Uterus (tissue), 4 donors: ENCODE data around the gene ABCC4. TPM values are rescaled to one million over a fixed set of nuclear protein-coding genes. Genes with fewer than 3 reads are reported as not detected.

Experiments
- DNase-seq, 2 donors: peaks; one replicate each; pipeline ENCODE4 v3.0.0-alpha.2; 2019 to 2020
- H3K27ac ChIP-seq, 2 donors: fragments of 200-600 bp; sonication (generic); 1 replicate in 1 of 2; 2 replicates in 1 of 2; pipeline ENCODE4 v1.5.1; 2016 to 2018
- H3K27me3 ChIP-seq, 2 donors: fragments of 200-600 bp; sonication (generic); one replicate each; pipeline ENCODE4 v1.5.1; 2018 to 2019; ENCODE audit warnings: control low read depth in 1 of 2
- H3K36me3 ChIP-seq, 2 donors: fragments of 200-600 bp; sonication (generic); one replicate each; pipeline ENCODE4 v1.5.1; 2019; ENCODE audit warnings: control low read depth in 1 of 2
- H3K4me1 ChIP-seq, 2 donors: fragments of 200-600 bp; sonication (generic); one replicate each; pipeline ENCODE4 v1.5.1; 2018 to 2019; ENCODE audit warnings: control low read depth in 1 of 2
- H3K4me3 ChIP-seq, 2 donors: fragments of 200-600 bp; sonication (generic); 1 replicate in 1 of 2; 2 replicates in 1 of 2; pipeline ENCODE4 v1.5.1; 2018 to 2019; ENCODE audit warnings: mild to moderate bottlenecking in 1 of 2
- H3K9me3 ChIP-seq, 2 donors: fragments of 200-600 bp; sonication (generic); one replicate each; pipeline ENCODE4 v1.5.1; 2019; ENCODE audit warnings: control low read depth in 1 of 2
- POLR2A ChIP-seq, 2 donors: fragments of 450-650 bp; IDR thresholded peaks; one replicate each; pipeline ENCODE4 v1.6.1; 2016; ENCODE audit warnings: antibody characterized with exemption in 2 of 2, mild to moderate bottlenecking in 1 of 2, moderate library complexity in 1 of 2
- intact Hi-C: fragments of 100-400 bp; cut with DNase I; formaldehyde crosslinking; loops from one replicate; pipeline ENCODE4 v1.15.1; 2023; ENCODE audit warnings: low total_unique reads
- total RNA-seq, 4 donors: library from RNA; depleted of rRNA in 3 of 4; stranded (reverse); fragments of >200 nt in 3 of 4; gene quantifications; one replicate each; pipeline versions ENCODE4 v1.1.0 to v1.2.4, GENCODE V29; 2014 to 2023
- TF ChIP-seq, protein P1 (sequence below), 4 experiments: fragments of 200-600 bp in 2 of 4; fragments of 450-650 bp in 2 of 4; sonication (generic) in 2 of 4; IDR thresholded peaks; one replicate each; pipeline ENCODE4 v1.5.1; 2016 to 2019; ENCODE audit warnings: antibody characterized with exemption in 4 of 4, mild to moderate bottlenecking in 2 of 4, moderate library complexity in 1 of 4
- donor health status: DM: yes; HTN: yes; CAD: no.

Gene ABCC4
- total RNA-seq, 4 donors from 2014 or later = 13.8 to 37.7 (median 25.3) TPM

DNA sequence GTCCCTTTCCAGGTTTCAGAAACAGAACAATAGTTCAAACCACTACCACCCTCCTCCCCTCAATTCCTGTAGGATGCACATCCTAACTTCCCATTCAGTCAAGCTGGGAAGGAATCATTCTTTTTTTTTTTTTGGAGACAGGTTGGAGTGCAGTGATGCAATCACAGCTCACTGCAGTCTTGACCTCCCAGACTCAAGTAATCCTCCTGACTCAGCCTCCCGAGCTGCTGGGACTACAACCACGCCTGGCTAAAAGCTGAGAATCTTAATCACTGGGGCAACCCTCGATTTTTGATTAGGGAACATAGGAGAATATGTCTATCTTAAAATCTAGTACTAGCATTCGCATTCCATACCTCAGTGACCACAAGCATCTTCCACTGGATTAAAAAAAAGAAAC lies 146.2 kb downstream of the ABCC4 start:
- H3K27ac ChIP-seq = no peak overlapping the region
- no peaks in the 10 kb centered on the region for H3K9me3 ChIP-seq

DNA sequence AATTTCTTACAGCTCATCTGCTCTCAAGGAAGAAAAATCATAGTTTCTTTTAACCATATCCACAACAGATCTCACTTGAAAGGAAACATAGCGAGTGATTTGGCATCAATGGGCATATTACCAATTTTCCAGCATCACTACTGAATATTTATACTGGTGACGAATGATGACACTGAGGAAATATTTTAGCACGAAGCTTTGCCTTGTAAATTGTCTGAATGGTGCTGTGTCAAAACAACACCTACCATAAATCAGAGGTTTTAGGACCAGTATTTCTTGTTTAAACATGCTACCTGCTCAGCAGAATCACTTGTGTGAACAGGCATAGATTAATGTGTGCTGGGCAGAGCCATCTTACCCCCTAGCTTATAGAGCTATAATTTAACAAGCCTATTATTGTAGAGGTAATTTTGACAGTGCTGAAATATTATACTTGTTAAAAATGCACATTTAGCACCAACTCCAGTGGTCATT lies 146.8 kb downstream of the ABCC4 start:
- TF ChIP-seq, protein P1, sequence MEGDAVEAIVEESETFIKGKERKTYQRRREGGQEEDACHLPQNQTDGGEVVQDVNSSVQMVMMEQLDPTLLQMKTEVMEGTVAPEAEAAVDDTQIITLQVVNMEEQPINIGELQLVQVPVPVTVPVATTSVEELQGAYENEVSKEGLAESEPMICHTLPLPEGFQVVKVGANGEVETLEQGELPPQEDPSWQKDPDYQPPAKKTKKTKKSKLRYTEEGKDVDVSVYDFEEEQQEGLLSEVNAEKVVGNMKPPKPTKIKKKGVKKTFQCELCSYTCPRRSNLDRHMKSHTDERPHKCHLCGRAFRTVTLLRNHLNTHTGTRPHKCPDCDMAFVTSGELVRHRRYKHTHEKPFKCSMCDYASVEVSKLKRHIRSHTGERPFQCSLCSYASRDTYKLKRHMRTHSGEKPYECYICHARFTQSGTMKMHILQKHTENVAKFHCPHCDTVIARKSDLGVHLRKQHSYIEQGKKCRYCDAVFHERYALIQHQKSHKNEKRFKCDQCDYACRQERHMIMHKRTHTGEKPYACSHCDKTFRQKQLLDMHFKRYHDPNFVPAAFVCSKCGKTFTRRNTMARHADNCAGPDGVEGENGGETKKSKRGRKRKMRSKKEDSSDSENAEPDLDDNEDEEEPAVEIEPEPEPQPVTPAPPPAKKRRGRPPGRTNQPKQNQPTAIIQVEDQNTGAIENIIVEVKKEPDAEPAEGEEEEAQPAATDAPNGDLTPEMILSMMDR (IDR thresholded peaks at IDR 0.05) = no peak
- TF ChIP-seq POLR2A (IDR thresholded peaks at IDR 0.05) = no peak

More for the DNA sequence above, 146.2 kb downstream of the ABCC4 start:
- no peak for DNase-seq
- H3K4me1 ChIP-seq = no peaks in the 10 kb centered on the region
- H3K36me3 ChIP-seq = no peaks in the 10 kb centered on the region
- intact Hi-C loops = no loop called here
- no peak for TF ChIP-seq POLR2A (IDR thresholded peaks at IDR 0.05)
- H3K27me3 ChIP-seq = no peaks in the 10 kb centered on the region
- H3K4me3 ChIP-seq = no peak overlapping the region

DNA sequence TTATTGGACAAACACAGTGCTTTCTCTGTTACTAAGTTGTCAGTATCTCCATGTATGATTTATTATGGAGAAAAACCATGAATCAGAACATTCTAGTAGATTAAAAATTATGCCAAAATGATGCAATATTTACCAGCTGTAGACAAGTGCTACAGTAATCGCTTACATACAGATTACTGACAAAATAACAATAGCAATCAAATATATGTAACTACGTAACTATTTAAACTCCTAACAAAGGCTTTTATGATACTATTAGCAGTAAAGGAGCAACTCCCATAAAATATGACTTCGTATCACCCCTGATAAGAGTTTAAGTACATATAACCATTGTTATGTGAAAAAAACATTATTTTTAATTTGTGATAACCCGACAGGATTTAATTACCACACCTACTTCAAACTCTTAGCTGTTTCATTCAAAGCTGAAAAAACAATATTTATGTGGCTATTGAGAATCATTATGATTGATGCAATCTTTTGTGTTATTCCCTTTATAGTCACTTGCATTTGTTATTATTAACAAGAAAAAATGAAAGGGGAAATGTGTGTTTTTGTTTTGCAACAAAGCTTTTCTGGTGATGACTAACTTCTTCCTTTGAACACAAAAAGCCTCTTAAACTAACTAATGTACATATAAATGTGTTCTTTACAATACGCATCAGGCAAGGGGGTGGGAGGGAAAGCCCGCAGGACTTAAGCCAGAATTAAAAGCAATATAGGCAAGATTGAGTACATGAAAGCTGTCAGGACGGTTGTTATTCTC lies 147.4 kb downstream of the ABCC4 start:
- Histone ChIP-seq H3K36me3 (no peaks in the 10 kb centered on the region), H3K9me3 (no peaks in the 10 kb centered on the region), H3K27ac (no peak overlapping the region), H3K4me1 (no peaks in the 10 kb centered on the region), H3K4me3 (no peak overlapping the region), H3K27me3 (no peaks in the 10 kb centered on the region)
- TF ChIP-seq, protein P1 (IDR thresholded peaks at IDR 0.05) = no peak
- no peak for TF ChIP-seq POLR2A (IDR thresholded peaks at IDR 0.05)
- intact Hi-C loops = no loop called here
- no peak for DNase-seq

More for the DNA sequence above, 146.8 kb downstream of the ABCC4 start:
- Histone ChIP-seq H3K27ac (no peak overlapping the region), H3K4me1 (no peaks in the 10 kb centered on the region), H3K4me3 (no peak overlapping the region), H3K36me3 (no peaks in the 10 kb centered on the region), H3K9me3 (no peaks in the 10 kb centered on the region), H3K27me3 (no peaks in the 10 kb centered on the region)
- no peak for DNase-seq
- intact Hi-C loops = no loop called here

DNA sequence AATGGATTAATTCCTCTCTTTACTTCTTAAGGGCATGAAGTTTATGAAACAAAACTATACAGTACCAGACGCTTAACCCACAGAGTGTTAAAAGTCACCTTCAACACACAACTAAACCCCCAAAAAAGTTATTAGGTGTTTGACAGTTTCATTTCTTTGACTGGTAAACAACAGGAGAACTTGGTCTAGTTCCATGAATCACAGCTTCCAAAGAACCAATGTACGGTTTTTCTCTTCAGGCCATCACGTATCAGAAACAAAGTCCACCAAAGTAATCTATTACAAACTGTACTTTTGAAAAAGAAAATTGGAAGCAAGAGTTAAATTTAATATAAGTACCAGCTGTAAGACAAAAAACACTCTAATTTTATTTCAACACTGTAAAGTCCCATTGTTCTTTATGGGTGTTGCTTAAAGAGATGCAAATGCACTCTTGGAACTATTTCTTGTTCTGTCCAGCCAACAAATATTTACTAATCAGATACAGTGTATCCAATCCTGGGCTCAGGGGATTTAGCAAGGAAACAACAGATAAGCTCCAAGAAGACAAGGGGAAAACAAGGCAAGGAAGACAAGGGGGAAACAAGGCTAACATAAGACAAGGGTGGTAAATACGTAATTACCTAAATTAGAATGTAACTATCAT lies 149.2 kb downstream of the ABCC4 start:
- Histone ChIP-seq H3K4me1 (no peaks in the 10 kb centered on the region), H3K27me3 (no peaks in the 10 kb centered on the region), H3K9me3 (no peaks in the 10 kb centered on the region), H3K36me3 (no peaks in the 10 kb centered on the region), H3K4me3 (no peak overlapping the region), H3K27ac (no peak overlapping the region)
- TF ChIP-seq, protein P1 (IDR thresholded peaks at IDR 0.05) = no peak
- TF ChIP-seq POLR2A (IDR thresholded peaks at IDR 0.05) = no peak
- DNase-seq = no peak
- intact Hi-C loops = no loop called here

DNA sequence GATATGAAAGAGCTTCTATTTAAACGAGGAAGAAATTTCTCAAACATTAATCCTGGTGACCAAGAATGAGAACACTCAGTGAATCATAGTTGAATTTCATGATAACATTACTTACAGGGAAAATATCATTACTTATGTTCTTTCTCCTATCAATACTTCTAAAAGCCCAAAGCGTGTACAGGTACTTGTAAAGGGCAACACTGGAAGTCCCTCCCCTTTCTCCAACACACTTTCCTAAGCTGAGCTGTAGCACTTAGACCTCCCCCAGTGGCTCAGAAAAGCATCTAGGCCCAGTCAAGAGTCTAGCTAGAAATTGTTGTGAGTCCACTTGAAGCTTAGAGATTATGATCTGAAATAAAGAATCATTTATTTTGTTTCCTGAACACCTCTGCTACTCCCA lies 150.7 kb downstream of the ABCC4 start:
- Histone ChIP-seq H3K27ac (no peak overlapping the region), H3K4me3 (no peak overlapping the region), H3K27me3 (no peaks in the 10 kb centered on the region), H3K9me3 (no peaks in the 10 kb centered on the region), H3K4me1 (no peaks in the 10 kb centered on the region), H3K36me3 (no peaks in the 10 kb centered on the region)
- intact Hi-C loops = no loop called here
- DNase-seq = no peak
- TF ChIP-seq POLR2A (IDR thresholded peaks at IDR 0.05) = no peak
- TF ChIP-seq, protein P1 (IDR thresholded peaks at IDR 0.05) = no peak
